ENCODE data around the gene EFTUD2.
"Not testable (repeated sequence)": the region's sequence is repeated elsewhere in the genome, so short reads cannot be mapped to it uniquely, and the experiment has no call there.

The EFTUD2 gene

GRCh38 chr17:44899074-44899782 is at the start of gene EFTUD2:
Gene EFTUD2 (minus strand): TSS chr17:44899445. CDS start chr17:44894521, 4,924 bp downstream.
- DNase-seq: peak; percentile 86

- no peak for DNase-seq
These were observed 49.1 kb upstream of the EFTUD2 start for GRCh38 chr17:44948315-44948795.

GRCh38 chr17:44947461-44948314 is 48.4 kb upstream of the EFTUD2 start, which contains the start of gene KIF18B:
Gene KIF18B (minus strand): TSS chr17:44947773. CDS start chr17:44936344, 11,429 bp downstream.
- DNase-seq: peak; percentile 93

GRCh38 chr17:44945652-44946051 is 46.4 kb upstream of the EFTUD2 start:
- DNase-seq: not testable (repeated sequence)

GRCh38 chr17:44942456-44942855 is 43.2 kb upstream of the EFTUD2 start:
- peak; percentile 60 for DNase-seq

GRCh38 chr17:44941712-44942331 is 42.6 kb upstream of the EFTUD2 start:
- no peak for DNase-seq

GRCh38 chr17:44940768-44941167 is 41.5 kb upstream of the EFTUD2 start:
- DNase-seq: no peak

GRCh38 chr17:44940317-44940716 is 41.1 kb upstream of the EFTUD2 start:
- no peak for DNase-seq

- no peak for DNase-seq
These were observed 35.9 kb upstream of the EFTUD2 start for GRCh38 chr17:44935116-44935515.

- no peak for DNase-seq
These were observed 35.5 kb upstream of the EFTUD2 start for GRCh38 chr17:44934745-44935105.

GRCh38 chr17:44933824-44934744 is 34.8 kb upstream of the EFTUD2 start:
- DNase-seq: no peak

GRCh38 chr17:44932787-44933097 is 33.5 kb upstream of the EFTUD2 start:
- no peak for DNase-seq

GRCh38 chr17:44932096-44932786 is 33.0 kb upstream of the EFTUD2 start:
- DNase-seq: no peak

GRCh38 chr17:44931376-44931775 is 32.1 kb upstream of the EFTUD2 start:
- DNase-seq: no peak

- no peak for DNase-seq
These were observed 31.4 kb upstream of the EFTUD2 start for GRCh38 chr17:44930667-44931066.

GRCh38 chr17:44928950-44929720 is 29.9 kb upstream of the EFTUD2 start:
- no peak for DNase-seq

GRCh38 chr17:44928136-44928535 is 28.9 kb upstream of the EFTUD2 start:
- DNase-seq: no peak

- no peak for DNase-seq
These were observed 28.5 kb upstream of the EFTUD2 start for GRCh38 chr17:44927696-44928095.

- DNase-seq: no peak
These were observed 27.7 kb upstream of the EFTUD2 start for GRCh38 chr17:44926821-44927525.
